Measurements from ENCODE around the gene DIRAS2. TPM values are rescaled to one million over a fixed set of nuclear protein-coding genes. Genes with fewer than 3 reads are reported as not detected.

DIRAS2 gene
- total RNA-seq, 2 experiments from 2014 or later = not detected

DNA sequence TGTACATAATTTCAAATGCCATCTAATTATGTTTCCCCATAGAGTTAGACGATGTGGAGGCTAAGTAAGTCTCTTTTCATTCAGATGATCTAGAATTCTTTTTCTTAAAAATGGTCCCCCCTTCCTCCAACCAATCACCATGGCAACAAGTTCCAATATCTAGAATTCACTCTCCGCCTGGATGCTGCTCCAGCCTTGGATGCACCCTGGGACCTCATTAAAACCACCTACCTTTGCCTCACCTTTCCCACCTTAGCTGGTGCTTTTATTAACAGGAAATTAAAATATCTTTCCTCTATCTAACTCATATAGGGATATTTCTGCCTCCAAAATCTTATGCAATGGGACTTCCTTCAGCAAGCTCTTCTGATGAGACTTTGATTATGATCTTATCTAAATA is 49.0 kb downstream of the DIRAS2 start:
- peaks cover 0 to 8% of the 10 kb centered on the region in 2 experiments for H3K27me3 ChIP-seq (ENCODE audit: control insufficient read depth in 1 of 2, insufficient read depth in 2 of 2, low read length in 2 of 2)
- H3K27me3 Mint-ChIP-seq = peaks cover 29% of the 10 kb centered on the region
- no peaks in the 10 kb centered on the region for H3K4me1 ChIP-seq (ENCODE audit: insufficient read depth, low read length)
- H3K27ac ChIP-seq (ENCODE audit: low read depth in 1 of 2, low read length in 2 of 2) = no peak overlapping the region
- ChIA-PET POLR2A (no interaction called here), CTCF (no interaction called here)
- H3K4me3 ChIP-seq (ENCODE audit: low read length) = no peak overlapping the region
- TF ChIP-seq, protein P1, sequence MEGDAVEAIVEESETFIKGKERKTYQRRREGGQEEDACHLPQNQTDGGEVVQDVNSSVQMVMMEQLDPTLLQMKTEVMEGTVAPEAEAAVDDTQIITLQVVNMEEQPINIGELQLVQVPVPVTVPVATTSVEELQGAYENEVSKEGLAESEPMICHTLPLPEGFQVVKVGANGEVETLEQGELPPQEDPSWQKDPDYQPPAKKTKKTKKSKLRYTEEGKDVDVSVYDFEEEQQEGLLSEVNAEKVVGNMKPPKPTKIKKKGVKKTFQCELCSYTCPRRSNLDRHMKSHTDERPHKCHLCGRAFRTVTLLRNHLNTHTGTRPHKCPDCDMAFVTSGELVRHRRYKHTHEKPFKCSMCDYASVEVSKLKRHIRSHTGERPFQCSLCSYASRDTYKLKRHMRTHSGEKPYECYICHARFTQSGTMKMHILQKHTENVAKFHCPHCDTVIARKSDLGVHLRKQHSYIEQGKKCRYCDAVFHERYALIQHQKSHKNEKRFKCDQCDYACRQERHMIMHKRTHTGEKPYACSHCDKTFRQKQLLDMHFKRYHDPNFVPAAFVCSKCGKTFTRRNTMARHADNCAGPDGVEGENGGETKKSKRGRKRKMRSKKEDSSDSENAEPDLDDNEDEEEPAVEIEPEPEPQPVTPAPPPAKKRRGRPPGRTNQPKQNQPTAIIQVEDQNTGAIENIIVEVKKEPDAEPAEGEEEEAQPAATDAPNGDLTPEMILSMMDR (IDR thresholded peaks at IDR 0.05) = no peak
- H3K4me3 Mint-ChIP-seq = no peak overlapping the region
- H3K4me1 Mint-ChIP-seq (ENCODE audit: low read depth) = no peaks in the 10 kb centered on the region
- H3K9me3 Mint-ChIP-seq = no peaks in the 10 kb centered on the region
- no peaks in the 10 kb centered on the region for H3K36me3 ChIP-seq (ENCODE audit: insufficient read depth, low read length)
- no peak overlapping the region for H3K27ac Mint-ChIP-seq
- H3K36me3 Mint-ChIP-seq (ENCODE audit: low read depth) = no peaks in the 10 kb centered on the region
- no peak for ATAC-seq (ENCODE audit: poor library complexity)
- intact Hi-C loops (cut with DNase I, micrococcal nuclease) = no loop called here
- peaks cover 0 to 3% of the 10 kb centered on the region in 2 experiments for H3K9me3 ChIP-seq (ENCODE audit: control insufficient read depth in 1 of 2, insufficient read depth in 1 of 2, low read length in 2 of 2)
- DNase-seq = no peak

DNA sequence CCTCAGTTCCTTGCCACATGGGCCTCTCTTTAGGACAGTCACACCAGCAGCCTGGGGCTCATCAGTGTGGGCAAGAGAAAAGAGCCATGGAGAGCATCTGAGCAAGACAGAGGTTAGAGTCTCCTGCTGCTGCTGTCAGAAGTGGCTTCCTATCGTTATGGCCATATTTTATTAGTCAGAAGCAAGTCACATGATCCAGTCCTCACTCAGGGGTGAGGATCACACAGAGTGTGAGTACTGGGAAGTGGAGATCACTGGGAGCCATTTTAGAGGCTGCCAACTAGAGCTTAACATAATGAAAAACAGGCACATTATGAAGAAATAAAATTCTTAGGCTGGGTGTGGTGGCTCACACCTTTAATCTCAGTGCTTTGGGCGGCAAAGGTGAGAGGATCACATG is 62.0 kb downstream of the DIRAS2 start:
- Mint-ChIP-seq H3K4me1 (ENCODE audit: low read depth) (no peaks in the 10 kb centered on the region), H3K27me3 (no peaks in the 10 kb centered on the region), H3K4me3 (no peak overlapping the region), H3K9me3 (no peaks in the 10 kb centered on the region), H3K27ac (no peak overlapping the region), H3K36me3 (ENCODE audit: low read depth) (no peaks in the 10 kb centered on the region)
- ChIA-PET POLR2A (no interaction called here), CTCF (no interaction called here)
- Histone ChIP-seq H3K27ac (ENCODE audit: low read depth in 1 of 2, low read length in 2 of 2) (no peak overlapping the region), H3K27me3 (ENCODE audit: control insufficient read depth in 1 of 2, insufficient read depth in 2 of 2, low read length in 2 of 2) (peaks cover 0 to 3% of the 10 kb centered on the region in 2 experiments), H3K4me1 (ENCODE audit: insufficient read depth, low read length) (no peaks in the 10 kb centered on the region), H3K4me3 (ENCODE audit: low read length) (no peak overlapping the region), H3K9me3 (ENCODE audit: control insufficient read depth in 1 of 2, insufficient read depth in 1 of 2, low read length in 2 of 2) (peaks cover 0 to 7% of the 10 kb centered on the region in 2 experiments), H3K36me3 (ENCODE audit: insufficient read depth, low read length) (no peaks in the 10 kb centered on the region)
- TF ChIP-seq, protein P1 (IDR thresholded peaks at IDR 0.05) = no peak
- no peak for ATAC-seq (ENCODE audit: poor library complexity)
- no peak for DNase-seq
- intact Hi-C loops (cut with DNase I, micrococcal nuclease) = no loop called here

DNA sequence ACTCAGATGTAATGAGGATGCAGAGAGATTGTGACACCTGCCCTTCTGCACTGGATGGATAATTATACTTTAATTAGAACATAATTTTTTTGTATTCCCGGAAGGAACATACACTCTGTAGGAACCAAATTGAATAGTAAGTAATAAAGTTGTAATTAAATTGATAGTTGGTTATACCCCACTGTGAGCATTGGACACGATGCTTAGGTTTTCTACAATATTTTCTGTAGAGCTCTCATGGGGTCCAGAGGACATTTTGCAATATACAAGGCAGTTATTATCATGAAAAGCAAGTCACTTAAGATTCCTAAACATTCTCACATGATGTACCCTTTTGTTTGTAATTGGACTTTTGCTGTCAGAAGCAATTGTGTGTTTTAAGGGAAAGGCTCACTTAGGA is 63.4 kb downstream of the DIRAS2 start:
- DNase-seq (no peak), ATAC-seq (ENCODE audit: poor library complexity) (no peak)
- H3K36me3 Mint-ChIP-seq (ENCODE audit: low read depth) = no peaks in the 10 kb centered on the region
- intact Hi-C loops (cut with DNase I, micrococcal nuclease) = no loop called here
- Histone ChIP-seq H3K27me3 (ENCODE audit: control insufficient read depth in 1 of 2, insufficient read depth in 2 of 2, low read length in 2 of 2) (peaks cover 0 to 3% of the 10 kb centered on the region in 2 experiments), H3K4me1 (ENCODE audit: insufficient read depth, low read length) (no peaks in the 10 kb centered on the region), H3K27ac (ENCODE audit: low read depth in 1 of 2, low read length in 2 of 2) (no peak overlapping the region), H3K4me3 (ENCODE audit: low read length) (no peak overlapping the region), H3K9me3 (ENCODE audit: control insufficient read depth in 1 of 2, insufficient read depth in 1 of 2, low read length in 2 of 2) (peaks cover 0 to 7% of the 10 kb centered on the region in 2 experiments), H3K36me3 (ENCODE audit: insufficient read depth, low read length) (no peaks in the 10 kb centered on the region)
- H3K4me1 Mint-ChIP-seq (ENCODE audit: low read depth) = no peaks in the 10 kb centered on the region
- no peaks in the 10 kb centered on the region for H3K9me3 Mint-ChIP-seq
- CTCF ChIA-PET = no interaction called here
- POLR2A ChIA-PET = no interaction called here
- no peak overlapping the region for H3K27ac Mint-ChIP-seq
- TF ChIP-seq, protein P1 (IDR thresholded peaks at IDR 0.05) = no peak
- no peak overlapping the region for H3K4me3 Mint-ChIP-seq
- peaks cover 4% of the 10 kb centered on the region for H3K27me3 Mint-ChIP-seq
